WI38 (cell line): Measurements from ENCODE around the gene SSH2.
"Not testable (repeated sequence)": the region's sequence is repeated elsewhere in the genome, so short reads cannot be mapped to it uniquely, and the experiment has no call there.

Experiments used
- H3K4me3 ChIP-seq: 2 replicates; pipeline ENCODE4 v1.5.1; 2011; ENCODE audit warnings: low read depth, mild to moderate bottlenecking, control low read depth, low read length
- TF ChIP-seq, protein P1 (sequence below): IDR thresholded peaks from 2 replicates; pipeline ENCODE4 v1.5.1; 2012; ENCODE audit warnings: low read depth, mild to moderate bottlenecking, control low read depth, low read length

The SSH2 gene

DNA sequence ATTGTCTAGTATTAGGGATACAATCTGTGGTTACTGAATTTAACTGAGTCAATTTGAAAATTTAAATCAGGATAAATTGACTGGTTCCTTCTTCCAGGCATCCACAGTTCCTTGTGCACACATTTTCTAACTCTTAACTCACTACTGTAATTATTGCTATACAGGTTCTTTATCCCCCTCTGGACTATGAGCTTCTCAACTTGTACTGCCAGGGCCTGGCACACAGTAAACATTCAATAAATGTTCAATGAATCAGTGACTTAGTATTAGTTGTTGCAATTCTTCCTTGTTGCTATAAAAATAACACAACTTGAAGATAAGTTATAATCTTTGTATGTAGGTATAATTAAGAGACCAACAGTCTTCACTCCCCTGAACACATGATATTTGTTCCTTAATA lies 67.9 kb downstream of the SSH2 start:
- TF ChIP-seq, protein P1, sequence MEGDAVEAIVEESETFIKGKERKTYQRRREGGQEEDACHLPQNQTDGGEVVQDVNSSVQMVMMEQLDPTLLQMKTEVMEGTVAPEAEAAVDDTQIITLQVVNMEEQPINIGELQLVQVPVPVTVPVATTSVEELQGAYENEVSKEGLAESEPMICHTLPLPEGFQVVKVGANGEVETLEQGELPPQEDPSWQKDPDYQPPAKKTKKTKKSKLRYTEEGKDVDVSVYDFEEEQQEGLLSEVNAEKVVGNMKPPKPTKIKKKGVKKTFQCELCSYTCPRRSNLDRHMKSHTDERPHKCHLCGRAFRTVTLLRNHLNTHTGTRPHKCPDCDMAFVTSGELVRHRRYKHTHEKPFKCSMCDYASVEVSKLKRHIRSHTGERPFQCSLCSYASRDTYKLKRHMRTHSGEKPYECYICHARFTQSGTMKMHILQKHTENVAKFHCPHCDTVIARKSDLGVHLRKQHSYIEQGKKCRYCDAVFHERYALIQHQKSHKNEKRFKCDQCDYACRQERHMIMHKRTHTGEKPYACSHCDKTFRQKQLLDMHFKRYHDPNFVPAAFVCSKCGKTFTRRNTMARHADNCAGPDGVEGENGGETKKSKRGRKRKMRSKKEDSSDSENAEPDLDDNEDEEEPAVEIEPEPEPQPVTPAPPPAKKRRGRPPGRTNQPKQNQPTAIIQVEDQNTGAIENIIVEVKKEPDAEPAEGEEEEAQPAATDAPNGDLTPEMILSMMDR: no peak

DNA sequence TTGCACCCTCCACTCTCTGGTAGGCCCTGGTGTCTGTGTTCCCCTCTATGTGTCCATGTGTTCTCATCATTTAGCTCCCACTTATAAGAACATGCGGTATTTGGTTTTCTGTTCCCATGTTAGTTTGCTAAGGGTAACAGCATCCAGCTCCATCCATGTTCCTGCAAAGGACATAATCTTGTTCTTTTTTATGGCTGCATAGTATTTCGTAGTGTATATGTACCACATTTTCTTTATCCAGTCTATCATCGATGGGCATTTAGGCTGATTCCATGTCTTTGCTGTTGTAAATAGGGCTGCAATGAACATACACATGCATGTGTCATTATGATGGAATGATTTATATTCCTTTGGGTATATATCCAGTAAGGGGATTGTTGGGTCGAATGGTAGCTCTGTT lies 70.6 kb downstream of the SSH2 start:
- not testable (repeated sequence) for H3K4me3 ChIP-seq

More for the DNA sequence above, 67.9 kb downstream of the SSH2 start:
- H3K4me3 ChIP-seq: no peak overlapping the region

DNA sequence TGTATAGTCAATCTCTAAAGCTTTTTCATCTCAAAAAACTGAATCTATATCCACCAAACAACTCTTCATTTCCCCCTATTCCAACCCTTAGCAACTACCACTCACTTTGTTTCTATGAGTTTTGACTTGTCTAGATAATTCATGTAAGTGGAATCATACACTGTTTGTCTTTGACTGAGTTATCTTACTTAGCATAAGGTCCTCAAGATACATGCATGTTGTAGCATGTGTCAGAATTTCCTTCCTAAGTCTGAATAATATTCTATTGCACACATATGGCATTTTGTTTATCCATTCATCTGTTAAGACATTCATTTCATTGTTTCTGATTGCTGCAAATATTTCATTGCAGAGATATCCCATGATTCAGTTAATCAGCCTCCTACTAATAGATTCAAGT lies 72.2 kb downstream of the SSH2 start:
- TF ChIP-seq, protein P1: no peak
- no peak overlapping the region for H3K4me3 ChIP-seq

DNA sequence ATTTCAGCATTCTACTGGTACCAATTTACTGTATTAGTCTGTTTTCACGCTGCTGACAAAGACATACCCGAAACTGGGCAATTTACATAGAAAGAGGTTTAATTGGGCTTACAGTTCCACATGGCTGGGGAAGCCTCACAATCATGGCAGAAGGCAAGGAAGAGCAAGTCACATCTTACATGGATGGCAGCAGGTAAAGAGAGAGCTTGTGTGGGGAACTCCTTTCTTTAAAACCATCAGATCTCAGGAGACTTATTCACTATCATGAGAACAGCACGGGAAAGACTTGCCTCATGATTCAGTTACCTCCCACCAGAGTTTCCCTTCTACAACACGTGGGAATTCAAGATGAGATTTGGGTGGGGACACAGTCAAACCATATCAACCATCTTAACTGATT lies 72.9 kb downstream of the SSH2 start:
- not testable (repeated sequence) for H3K4me3 ChIP-seq

DNA sequence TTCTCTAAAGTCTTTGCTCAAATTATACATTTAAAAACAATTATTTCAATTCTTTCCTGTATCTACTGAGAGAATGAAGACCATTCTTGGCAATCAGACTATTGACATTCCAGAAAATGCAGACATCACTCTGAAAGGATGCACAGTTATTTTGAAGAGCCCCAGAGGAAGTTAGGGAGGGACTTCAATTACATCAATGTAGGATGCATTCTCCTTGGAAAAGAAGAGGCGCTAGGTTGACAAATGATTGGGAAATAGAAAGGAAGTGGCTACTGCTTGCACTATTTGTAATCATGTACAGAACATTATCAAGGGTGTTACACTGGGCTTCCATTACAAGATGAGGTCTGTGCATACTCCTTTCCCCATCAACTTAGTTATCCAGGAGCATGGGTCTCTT lies 74.3 kb downstream of the SSH2 start:
- no peak overlapping the region for H3K4me3 ChIP-seq
- TF ChIP-seq, protein P1: no peak

DNA sequence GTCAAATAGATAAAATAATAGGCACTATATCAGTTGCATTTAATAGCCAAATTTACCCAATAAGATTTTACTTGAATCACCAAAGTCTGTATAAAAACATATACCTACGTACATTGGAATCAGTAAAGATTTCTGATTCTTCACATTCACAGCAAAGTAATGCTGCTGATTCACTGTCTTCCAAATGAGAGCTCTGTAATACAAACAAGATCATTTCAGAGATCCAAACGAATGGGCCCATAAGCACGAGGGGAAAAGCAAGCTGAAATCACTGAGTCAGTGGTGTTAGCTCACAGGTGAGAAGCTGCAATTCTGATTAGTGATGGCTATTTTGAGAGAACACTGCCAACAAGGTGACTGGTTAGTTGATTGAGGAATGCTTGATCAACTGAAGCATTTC lies 81.3 kb downstream of the SSH2 start:
- H3K4me3 ChIP-seq: no peak overlapping the region
- TF ChIP-seq, protein P1: no peak

DNA sequence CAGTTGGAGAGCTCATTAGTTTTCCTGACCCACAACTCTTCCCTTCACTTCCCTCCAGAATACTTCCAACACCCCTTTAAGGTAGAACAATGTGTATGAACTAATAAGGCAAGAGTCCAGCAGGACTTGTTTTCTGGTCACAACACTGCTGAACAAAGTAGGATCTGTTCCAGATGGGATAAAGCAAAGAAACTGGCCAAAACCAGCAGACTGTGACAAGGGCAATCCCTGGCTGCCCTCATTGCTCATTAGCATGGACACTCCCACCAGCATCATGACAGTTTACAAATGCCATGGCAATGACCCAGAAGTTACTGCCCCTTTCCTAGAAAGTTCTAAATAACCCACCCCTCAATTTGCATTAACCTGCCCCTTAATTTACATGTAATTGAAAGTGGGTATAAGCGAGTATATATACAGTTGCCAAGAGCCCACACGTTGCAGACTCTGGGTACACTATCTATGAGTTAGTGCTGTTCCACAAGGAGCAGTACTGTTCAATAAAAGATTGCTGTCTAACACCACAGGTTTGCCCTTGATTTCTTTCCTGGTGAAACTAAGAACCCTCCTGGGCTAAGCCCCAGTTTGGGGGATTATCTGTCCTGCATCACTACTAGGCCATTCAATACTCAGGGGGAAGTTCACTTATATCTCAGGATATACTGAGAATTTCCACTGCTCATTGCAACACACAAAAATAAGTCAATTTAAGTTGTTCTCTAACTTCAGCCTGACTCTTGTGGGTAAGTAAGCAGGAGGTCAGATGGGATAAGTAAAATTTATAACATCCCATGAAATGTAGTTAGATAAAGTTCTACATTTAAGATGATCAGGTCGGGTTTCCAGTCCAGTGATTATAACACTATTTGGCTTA lies 82.3 kb downstream of the SSH2 start:
- TF ChIP-seq, protein P1: no peak
- no peak overlapping the region for H3K4me3 ChIP-seq

DNA sequence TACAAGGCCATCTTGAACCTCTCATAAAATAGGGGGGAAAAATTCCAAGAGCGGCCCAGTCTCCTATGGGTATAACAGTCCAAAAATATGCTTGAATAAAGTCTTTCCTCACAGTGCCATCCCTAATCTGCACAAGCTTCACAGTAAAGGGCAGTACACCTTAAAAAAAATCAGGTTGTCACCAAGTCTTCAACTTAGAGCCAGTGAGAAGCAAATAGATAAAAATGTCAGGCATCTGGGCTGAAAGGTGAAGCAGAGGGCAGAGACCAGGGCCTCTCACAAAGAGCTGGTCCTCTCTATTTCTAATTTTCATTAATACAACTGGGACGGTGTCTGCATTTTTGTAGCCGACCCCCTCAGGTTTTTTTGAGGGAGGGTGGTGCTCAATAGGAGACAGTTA lies 82.9 kb downstream of the SSH2 start:
- H3K4me3 ChIP-seq: no peak overlapping the region
- TF ChIP-seq, protein P1: no peak
